EH (cell line): ENCODE results near the gene PHF1.
A peak's percentile ranks its signal among the peaks of the same experiment; 100 is the strongest.

Experiments
- DNase-seq: peaks from one replicate; pipeline ENCODE4 v3.0.0-alpha.2; 2015; ENCODE audit warnings: low read depth

The PHF1 gene

GRCh38 chr6:33431880-33432541 lies 21.2 kb downstream of the PHF1 start:
- no peak for DNase-seq

GRCh38 chr6:33432546-33432945 lies 21.7 kb downstream of the PHF1 start:
- no peak for DNase-seq

DNA sequence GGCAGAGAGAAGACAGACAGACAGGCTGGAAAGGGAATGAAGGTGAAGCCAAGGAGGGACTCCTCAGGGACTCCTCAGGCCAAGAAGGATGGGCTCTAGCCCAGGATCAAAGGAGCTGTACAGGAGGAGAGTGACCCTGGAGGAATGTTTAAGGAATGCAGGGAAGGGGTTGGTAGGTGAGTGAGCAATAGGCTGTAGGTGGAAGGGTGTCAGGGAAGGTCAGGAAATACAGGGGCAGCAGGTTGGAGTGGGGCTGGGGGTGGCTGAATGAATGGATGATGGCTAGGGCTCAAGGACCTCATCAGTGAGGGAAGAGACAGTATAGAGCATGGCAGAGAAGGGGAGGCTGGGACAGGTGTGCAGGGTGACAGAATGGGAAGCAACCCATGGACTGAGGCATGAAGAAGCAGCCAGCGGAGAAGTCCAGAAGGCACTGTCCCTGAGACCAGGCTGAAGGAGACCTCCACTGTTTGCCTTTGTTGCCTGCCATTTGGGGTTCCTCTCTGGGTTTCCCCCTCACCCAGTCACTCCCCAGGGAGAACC lies 22.3 kb downstream of the PHF1 start:
- DNase-seq: no peak

DNA sequence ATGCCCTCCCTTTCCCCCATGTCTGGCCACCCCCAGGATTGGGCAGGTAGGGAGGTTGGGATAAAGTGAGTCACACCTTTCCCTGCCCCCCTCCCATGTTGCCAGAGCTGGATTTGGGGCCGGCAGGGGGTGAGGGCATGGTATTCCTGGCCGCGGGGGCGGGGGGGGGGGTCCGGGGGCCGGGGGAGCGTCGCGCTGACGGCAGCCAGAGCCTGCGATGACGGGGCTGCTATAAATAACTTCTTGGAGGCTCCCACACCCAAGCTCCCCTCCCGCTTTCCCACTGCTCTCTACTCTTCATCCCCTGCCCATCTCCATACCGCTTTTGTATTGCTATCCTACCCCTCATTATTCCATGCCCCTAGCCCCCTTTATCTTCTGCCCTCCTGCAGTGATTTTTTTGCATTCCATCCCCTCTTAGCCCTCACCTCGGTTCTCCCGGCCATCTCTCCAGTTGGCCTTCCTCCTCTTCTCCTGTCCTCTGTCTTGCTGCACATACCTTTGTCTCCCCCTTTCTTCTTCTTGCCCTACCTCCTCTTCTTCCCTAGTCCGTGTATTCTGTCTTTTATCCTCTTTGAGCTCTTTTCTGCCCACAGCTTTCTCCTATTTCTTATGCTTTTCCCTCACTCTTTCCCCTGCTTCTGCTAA lies 22.9 kb downstream of the PHF1 start:
- DNase-seq: peak; percentile 40

- no peak for DNase-seq
These were observed 24.1 kb downstream of the PHF1 start for GRCh38 chr6:33434961-33435360.

GRCh38 chr6:33437666-33438065 lies 26.9 kb downstream of the PHF1 start:
- no peak for DNase-seq

- no peak for DNase-seq
These were observed 28.3 kb downstream of the PHF1 start for GRCh38 chr6:33438978-33439594.

DNA sequence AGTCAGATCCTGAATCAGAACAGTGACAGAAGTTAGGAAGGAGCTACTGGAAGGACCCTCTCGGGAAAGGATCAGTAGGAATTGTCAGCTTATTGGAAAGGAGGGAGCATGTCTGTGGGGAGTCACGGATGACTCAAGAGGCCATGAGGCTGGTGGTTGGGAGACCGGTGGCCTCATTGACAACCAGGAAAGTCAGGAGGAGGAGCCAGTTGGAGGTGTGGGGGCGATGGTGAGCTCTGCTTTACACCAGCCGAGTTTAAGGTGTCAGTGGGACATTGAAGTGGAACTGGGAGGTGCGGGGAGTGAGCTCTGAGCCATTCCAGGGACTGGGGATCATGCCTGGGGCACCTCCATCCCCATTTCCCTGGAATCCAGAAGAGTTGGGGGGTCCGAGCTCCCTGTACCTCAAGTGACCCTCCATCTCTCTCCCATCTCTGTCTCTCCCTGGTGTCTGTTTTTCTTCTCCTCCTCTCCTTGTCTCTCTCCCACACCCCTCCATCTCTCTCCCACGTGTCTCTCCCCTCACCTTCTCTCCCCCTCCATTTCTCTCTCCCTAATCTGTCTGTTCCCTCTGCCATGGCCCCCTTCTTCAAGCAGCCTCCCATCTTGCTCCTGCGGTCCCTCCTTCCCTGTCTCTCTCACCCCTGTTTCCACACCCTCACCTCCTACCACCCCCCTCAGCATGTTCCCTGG lies 29.3 kb downstream of the PHF1 start:
- DNase-seq: no peak

DNA sequence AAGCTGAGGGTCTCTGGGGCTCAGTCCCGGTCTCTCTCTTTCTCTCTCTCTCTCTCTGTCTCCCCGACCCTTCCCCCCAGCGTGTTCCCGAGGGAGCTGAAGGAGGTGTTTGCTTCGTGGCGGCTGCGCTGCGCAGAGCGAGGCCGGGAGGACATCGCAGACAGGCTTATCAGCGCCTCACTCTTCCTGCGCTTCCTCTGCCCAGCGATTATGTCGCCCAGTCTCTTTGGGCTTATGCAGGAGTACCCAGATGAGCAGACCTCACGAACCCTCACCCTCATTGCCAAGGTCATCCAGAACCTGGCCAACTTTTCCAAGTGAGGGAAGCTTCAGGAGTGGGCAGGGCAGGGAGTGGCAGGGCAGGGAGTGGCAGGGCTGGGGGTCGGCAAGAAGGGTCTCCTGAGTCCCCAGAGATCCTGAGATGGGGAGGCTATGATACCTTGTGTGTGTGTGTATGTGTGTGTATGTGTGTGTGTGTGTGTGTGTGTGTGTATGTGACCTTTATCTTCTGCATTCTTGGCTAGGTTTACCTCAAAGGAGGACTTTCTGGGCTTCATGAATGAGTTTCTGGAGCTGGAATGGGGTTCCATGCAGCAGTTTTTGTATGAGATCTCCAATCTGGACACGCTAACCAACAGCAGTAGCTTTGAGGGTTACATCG lies 30.0 kb downstream of the PHF1 start:
- no peak for DNase-seq

- no peak for DNase-seq
These were observed 30.6 kb downstream of the PHF1 start for GRCh38 chr6:33441457-33441856.

DNA sequence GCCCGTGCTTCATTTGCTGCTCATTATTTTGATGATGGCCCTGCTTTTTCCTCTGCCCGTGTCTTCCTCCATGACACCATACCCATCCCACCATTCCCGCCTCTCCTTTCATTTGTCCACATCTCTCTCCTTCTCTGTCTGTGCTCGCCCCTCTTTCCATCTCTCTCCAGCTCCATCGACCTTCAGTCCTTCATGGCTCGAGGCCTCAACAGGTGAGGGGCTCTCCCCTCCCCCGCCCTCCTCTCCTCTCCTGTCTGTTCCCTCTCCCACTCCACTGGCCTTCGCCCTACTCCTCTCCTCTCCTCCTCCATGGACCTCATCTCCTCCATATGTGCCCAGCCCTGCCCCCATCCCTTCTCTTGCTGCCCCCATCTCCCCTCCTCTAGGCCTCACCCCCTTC lies 31.5 kb downstream of the PHF1 start:
- DNase-seq: no peak

- no peak for DNase-seq
These were observed 32.2 kb downstream of the PHF1 start for GRCh38 chr6:33443025-33443424.

DNA sequence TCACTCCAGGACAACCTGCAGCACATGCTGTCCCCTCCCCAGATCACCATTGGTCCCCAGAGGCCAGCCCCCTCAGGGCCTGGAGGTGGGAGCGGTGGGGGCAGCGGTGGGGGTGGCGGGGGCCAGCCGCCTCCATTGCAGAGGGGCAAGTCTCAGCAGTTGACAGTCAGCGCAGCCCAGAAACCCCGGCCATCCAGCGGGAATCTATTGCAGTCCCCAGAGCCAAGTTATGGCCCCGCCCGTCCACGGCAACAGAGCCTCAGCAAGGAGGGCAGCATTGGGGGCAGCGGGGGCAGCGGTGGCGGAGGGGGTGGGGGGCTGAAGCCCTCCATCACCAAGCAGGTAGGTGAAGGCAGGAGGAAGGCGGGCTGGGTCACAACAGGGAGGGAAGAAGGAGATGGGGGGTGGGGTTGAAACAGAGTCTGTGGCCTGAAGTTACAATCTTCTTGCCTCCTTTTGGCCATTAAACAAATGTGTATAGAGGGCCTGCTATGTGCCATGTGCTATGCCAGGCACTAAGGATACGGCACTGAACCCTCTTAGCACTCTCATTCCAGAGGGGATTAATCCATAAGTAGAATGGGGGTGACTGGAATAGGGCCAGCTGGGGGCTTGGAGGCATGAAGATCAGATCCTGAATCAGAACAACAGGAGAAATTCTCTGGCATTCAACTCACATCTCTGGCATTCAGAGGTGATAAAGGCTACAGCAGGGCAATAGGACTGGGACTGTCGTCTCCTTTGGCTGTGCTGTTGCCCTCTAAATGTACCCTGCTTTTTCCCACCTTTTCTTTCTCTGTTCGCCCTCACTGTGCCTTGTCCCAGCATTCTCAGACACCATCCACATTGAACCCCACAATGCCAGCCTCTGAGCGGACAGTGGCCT lies 33.0 kb downstream of the PHF1 start:
- DNase-seq: no peak

- no peak for DNase-seq
These were observed 34.3 kb downstream of the PHF1 start for GRCh38 chr6:33445119-33445603.

DNA sequence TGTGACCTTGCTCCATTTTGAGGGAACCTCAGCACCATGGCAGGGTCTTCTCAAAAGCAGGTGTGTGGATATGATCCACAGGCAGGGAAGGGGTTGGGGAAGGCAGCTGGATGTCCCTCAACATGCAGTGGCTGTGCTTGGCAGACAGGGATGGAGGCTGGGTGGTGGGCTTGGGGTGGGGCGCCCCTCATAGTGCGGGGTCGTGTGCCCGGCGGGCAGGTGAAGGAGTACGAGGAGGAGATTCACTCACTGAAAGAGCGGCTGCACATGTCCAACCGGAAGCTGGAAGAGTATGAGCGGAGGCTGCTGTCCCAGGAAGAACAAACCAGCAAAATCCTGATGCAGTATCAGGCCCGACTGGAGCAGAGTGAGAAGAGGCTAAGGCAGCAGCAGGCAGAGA lies 35.5 kb downstream of the PHF1 start:
- DNase-seq: no peak

- no peak for DNase-seq
These were observed 39.6 kb downstream of the PHF1 start for GRCh38 chr6:33450434-33450833.

- DNase-seq: no peak
These were observed 40.8 kb downstream of the PHF1 start for GRCh38 chr6:33451606-33452005.

GRCh38 chr6:33452496-33452895 lies 41.7 kb downstream of the PHF1 start:
- DNase-seq: no peak

- DNase-seq: peak; percentile 17
These were observed 42.7 kb downstream of the PHF1 start for GRCh38 chr6:33453393-33454008.
